GM21825 (cell line): ENCODE measurements around the gene CASP9.

ENCODE experiments used
- ATAC-seq: cut with Tn5 transposase; IDR thresholded peaks from one replicate; pipeline ENCODE4 v1.9.1; 2021; ENCODE audit warnings: mild to moderate bottlenecking, moderate library complexity; ENCODE audit not compliant: unreplicated experiment

The CASP9 gene

GRCh38 chr1:15524021-15524282 is at the start of gene CASP9:
Gene CASP9, minus strand, starts transcription at chr1:15524215. Its CDS starts 15 bp downstream, at chr1:15524200.
- ATAC-seq: no peak

- ATAC-seq: no peak
Measured at GRCh38 chr1:15573477-15573876, 49.5 kb upstream of the CASP9 start.

- no peak for ATAC-seq
Measured at GRCh38 chr1:15571266-15571665, 47.3 kb upstream of the CASP9 start.

- no peak for ATAC-seq
Measured at GRCh38 chr1:15570861-15571260, 46.8 kb upstream of the CASP9 start.

- ATAC-seq: no peak
Measured at GRCh38 chr1:15568387-15569073, 44.5 kb upstream of the CASP9 start.

GRCh38 chr1:15559189-15559810 is 35.3 kb upstream of the CASP9 start:
- ATAC-seq: no peak

- no peak for ATAC-seq
Measured at GRCh38 chr1:15558516-15558915, 34.5 kb upstream of the CASP9 start.

GRCh38 chr1:15557594-15557993 is 33.6 kb upstream of the CASP9 start:
- ATAC-seq: no peak

GRCh38 chr1:15557008-15557407 is 33.0 kb upstream of the CASP9 start:
- no peak for ATAC-seq

- ATAC-seq: no peak
Measured at GRCh38 chr1:15550573-15550972, 26.6 kb upstream of the CASP9 start.

- no peak for ATAC-seq
Measured at GRCh38 chr1:15546641-15547040, 22.6 kb upstream of the CASP9 start.

- no peak for ATAC-seq
Measured at GRCh38 chr1:15543589-15544568, 19.9 kb upstream of the CASP9 start.

- no peak for ATAC-seq
Measured at GRCh38 chr1:15543251-15543588, 19.2 kb upstream of the CASP9 start.

GRCh38 chr1:15542388-15543250 is 18.6 kb upstream of the CASP9 start:
- no peak for ATAC-seq

GRCh38 chr1:15541231-15541792 is 17.3 kb upstream of the CASP9 start:
- no peak for ATAC-seq

GRCh38 chr1:15540186-15540585 is 16.2 kb upstream of the CASP9 start:
- no peak for ATAC-seq

- ATAC-seq: no peak
Measured at GRCh38 chr1:15538771-15539170, 14.8 kb upstream of the CASP9 start.

- no peak for ATAC-seq
Measured at GRCh38 chr1:15531682-15532081, 7.7 kb upstream of the CASP9 start.

- no peak for ATAC-seq
Measured at GRCh38 chr1:15531003-15531402, 7.0 kb upstream of the CASP9 start.

GRCh38 chr1:15526490-15527339 is 2.7 kb upstream of the CASP9 start, which contains the start of gene DNAJC16:
Gene DNAJC16, plus strand, starts transcription at chr1:15526848. Its CDS starts 2,258 bp downstream, at chr1:15529106.
- ATAC-seq: peak; percentile 44
